H1 (cell line): ENCODE measurements around the gene PDIA5.

ENCODE experiments used
- POLR2A ChIP-seq, 2 experiments: IDR thresholded peaks; 1 replicate in 1 of 2; 2 replicates in 1 of 2; pipeline ENCODE4 v1.6.1; 2011; ENCODE audit warnings: low read depth in 2 of 2, low read length in 2 of 2, mild to moderate bottlenecking in 2 of 2; ENCODE audit errors: control extremely low read depth in 1 of 2
- ZNF274 ChIP-seq: IDR thresholded peaks from 2 replicates; pipeline ENCODE4 v1.7.0; 2012; ENCODE audit warnings: low read length, borderline replicate concordance; ENCODE audit errors: extremely low read depth

GRCh38 chr3:123151251-123151705, 84.5 kb downstream of the PDIA5 start:
- no peak for TF ChIP-seq ZNF274
- no peak for TF ChIP-seq POLR2A (IDR thresholded peaks at IDR 0.05; ENCODE audit: control extremely low read depth in 1 of 2, low read depth in 2 of 2, low read length in 2 of 2)
